PC-9 (cell line): Measurements from ENCODE around the gene PIN4. TPM values are rescaled to one million over a fixed set of nuclear protein-coding genes. Genes with fewer than 3 reads are reported as not detected.

Source experiments
- Bru-seq: library from RNA; stranded (reverse); fragments of 400-500 nt; gene quantifications from one replicate; lab custom pipeline; 2021; lab: Mats Ljungman, UMichigan
- BruChase-seq, 2 experiments: library from RNA; stranded (reverse); fragments of 400-500 nt; gene quantifications; one replicate each; lab custom pipeline; 2021; lab: Mats Ljungman, UMichigan
- BruUV-seq: library from RNA; stranded (reverse); fragments of 400-500 nt; replicated peaks from 2 replicates; lab custom pipeline; 2021; lab: Mats Ljungman, UMichigan
- CTCF ChIA-PET: fragments of 300-600 bp; sonication (Branson Sonifier 250); formaldehyde crosslinking; loops from one replicate; lab custom pipeline; 2022; ENCODE audit warnings: antibody characterized with exemption; lab: Charles Lee
- POLR2A ChIA-PET: fragments of 300-600 bp; sonication (Branson Sonifier 250); formaldehyde crosslinking; loops from one replicate; lab custom pipeline; 2022; ENCODE audit warnings: antibody characterized with exemption; ENCODE audit not compliant: unreplicated experiment; lab: Charles Lee
- DNase-seq, 2 experiments: peaks; one replicate each; pipeline versions ENCODE4 v3.0.0 to v3.0.0-alpha.2; 2015 to 2022; ENCODE audit warnings: mixed read lengths in 1 of 2
- H2AFZ ChIP-seq: fragments of 200-600 bp; sonication (generic); 2 replicates; pipeline ENCODE4 v1.8.1; 2017; ENCODE audit warnings: antibody characterized with exemption
- H3F3A ChIP-seq: fragments of 200-600 bp; sonication (generic); 2 replicates; pipeline ENCODE4 v1.8.1; 2017; ENCODE audit warnings: antibody characterized with exemption, mild to moderate bottlenecking, low read depth; ENCODE audit not compliant: insufficient read depth
- H3K27ac ChIP-seq: fragments of 200-600 bp; sonication (generic); 2 replicates; pipeline ENCODE4 v1.6.1; 2016; ENCODE audit warnings: mixed run types
- H3K27me3 ChIP-seq: fragments of 200-600 bp; sonication (generic); 2 replicates; pipeline ENCODE4 v1.6.1; 2016; ENCODE audit warnings: low read depth, mixed run types; ENCODE audit not compliant: insufficient read depth
- H3K36me3 ChIP-seq: fragments of 200-600 bp; sonication (generic); 2 replicates; pipeline ENCODE4 v1.6.1; 2016; ENCODE audit warnings: low read depth, mixed run types
- H3K4me1 ChIP-seq: fragments of 200-600 bp; sonication (generic); replicated peaks from 2 replicates; pipeline ENCODE4 v1.6.1; 2016; ENCODE audit warnings: mixed run types; ENCODE audit not compliant: insufficient read depth
- H3K4me2 ChIP-seq: fragments of 200-600 bp; sonication (generic); 2 replicates; pipeline ENCODE4 v1.6.1; 2017; ENCODE audit warnings: mixed run types
- H3K4me3 ChIP-seq: fragments of 200-600 bp; sonication (generic); 2 replicates; pipeline ENCODE4 v1.6.1; 2016; ENCODE audit warnings: mixed run types
- H3K79me2 ChIP-seq: fragments of 200-600 bp; sonication (generic); 2 replicates; pipeline ENCODE4 v1.6.1; 2017; ENCODE audit warnings: low read depth, mixed run types
- H3K9me2 ChIP-seq: fragments of 200-600 bp; sonication (generic); 2 replicates; pipeline ENCODE4 v1.8.1; 2017; ENCODE audit warnings: mild to moderate bottlenecking; ENCODE audit not compliant: insufficient read depth
- H3K9me3 ChIP-seq: fragments of 200-600 bp; sonication (generic); 2 replicates; pipeline ENCODE4 v1.8.1; 2016; ENCODE audit warnings: low read depth; ENCODE audit not compliant: insufficient read depth
- H4K20me1 ChIP-seq: fragments of 200-600 bp; sonication (generic); 2 replicates; pipeline ENCODE4 v1.8.1; 2017; ENCODE audit not compliant: insufficient read depth
- CTCF ChIP-seq: fragments of 200-600 bp; sonication (generic); conservative IDR thresholded peaks from 2 replicates; pipeline ENCODE4 v1.6.1; 2017; ENCODE audit warnings: mixed run types, antibody characterized with exemption, mild to moderate bottlenecking, moderate library complexity
- EZH2 ChIP-seq: fragments of 200-600 bp; sonication (generic); IDR thresholded peaks from 2 replicates; pipeline ENCODE4 v1.8.0; 2017; ENCODE audit warnings: antibody characterized with exemption, low read depth
- intact Hi-C: fragments of 100-400 bp; cut with micrococcal nuclease; formaldehyde crosslinking; loops from one replicate; pipeline ENCODE4 v1.10.0; 2022; ENCODE audit not compliant: unreplicated experiment
- long read RNA-seq: library from polyadenylated mRNA; stranded (forward); transcript quantifications from one replicate; pipeline ENCODE4 v2.0.0, GENCODE V29; 2022
- total RNA-seq: library from RNA; stranded (reverse); gene quantifications from 2 replicates; pipeline ENCODE4 v1.2.3, GENCODE V29; 2021

Gene PIN4
- total RNA-seq (5.8 and 9.7 TPM in 2 replicates), Bru-seq, nascent RNA (percentile 54 among the genes with signal in this experiment), BruChase-seq, experiment 1, labeled RNA remaining after a 2-hour chase (percentile 48 among the genes with signal in this experiment), BruChase-seq, experiment 2, labeled RNA remaining after a 6-hour chase (percentile 38 among the genes with signal in this experiment)
- long read RNA-seq, transcript PIN4-203 (4 exons, 1,321 nt), result major isoform, 91 of 151 reads
- long read RNA-seq, partial matches to known transcripts, result 3 of 151 reads
- long read RNA-seq, other reads (novel, unspliced or antisense), result 55 of 151 reads

DNA sequence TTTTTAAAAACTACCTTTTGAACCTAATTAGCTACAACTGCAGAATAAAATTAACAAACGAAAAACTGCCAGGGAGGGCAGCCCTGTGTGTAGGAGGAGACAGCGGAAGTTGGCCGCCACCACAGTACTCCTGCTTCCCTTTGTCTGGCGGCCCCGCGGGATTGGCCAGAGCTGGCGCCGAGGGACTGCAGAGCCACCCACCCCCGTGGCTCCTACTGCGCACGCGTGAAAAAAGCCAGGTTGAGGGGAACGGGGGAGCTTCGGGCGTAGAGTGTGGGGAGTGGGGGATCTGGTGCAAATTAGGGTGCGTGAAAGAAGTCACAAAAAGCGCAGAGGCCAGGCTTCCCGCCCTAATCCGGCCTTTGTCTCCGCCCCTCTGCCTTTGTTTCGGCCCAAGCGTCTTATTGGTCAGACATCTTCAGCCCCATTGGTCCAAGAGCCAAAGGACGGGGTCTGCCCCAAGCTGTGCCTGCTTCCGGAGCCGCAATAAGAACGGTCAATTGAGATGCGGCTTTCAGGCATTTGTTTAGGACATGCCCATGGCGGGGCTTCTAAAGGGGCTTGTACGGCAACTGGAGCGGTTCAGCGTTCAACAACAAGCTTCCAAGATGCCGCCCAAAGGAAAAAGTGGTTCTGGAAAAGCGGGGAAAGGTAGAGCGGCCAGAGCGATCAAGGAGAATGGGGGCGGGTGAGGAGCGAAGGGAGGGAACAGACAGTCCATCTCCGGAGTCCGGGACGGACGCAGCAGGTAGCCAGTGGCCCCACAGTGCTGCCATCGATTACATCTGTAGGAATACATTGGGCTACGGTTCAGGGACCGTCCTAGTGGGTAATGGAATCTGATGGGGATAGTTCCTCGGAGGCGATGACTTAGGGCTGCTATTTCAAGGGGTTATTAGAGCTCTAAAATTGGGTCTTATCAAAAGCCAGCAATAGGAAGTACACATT lies at the start of gene PIN4:
TSS of gene PIN4 (plus strand) at position 580 of the 948 bp plus-strand sequence. CDS start at position 609, 29 bp downstream.
- no peaks in the 10 kb centered on the region for H3F3A ChIP-seq
- no peaks in the 10 kb centered on the region for H3K9me2 ChIP-seq
- H3K4me3 ChIP-seq, result peak within 1 kb of the TSS; percentile 82
- H3K9me3 ChIP-seq, result no peaks in the 10 kb centered on the region
- ChIA-PET CTCF (interaction anchor here (0.5 kb wide), 2 partner anchors 392 to 778 kb away, joined by 3 to 4 read pairs; no protein-coding TSS in a partner anchor), POLR2A (no interaction called here)
- peak within 1 kb of the TSS; percentile 85 for H2AFZ ChIP-seq
- no TSS peak for BruUV-seq
- no peaks in the 10 kb centered on the region for H3K27me3 ChIP-seq
- peak; percentile 90 to 94 for DNase-seq
- H3K79me2 ChIP-seq, result peaks cover 17% of the 10 kb centered on the region
- H3K4me2 ChIP-seq, result peak within 1 kb of the TSS; percentile 81
- intact Hi-C loops, result no loop called here
- peak within 1 kb of the TSS; percentile 40 for H3K27ac ChIP-seq
- H3K36me3 ChIP-seq, result no peaks in the 10 kb centered on the region
- H3K4me1 ChIP-seq, result 0 out of 2 replicates have a peak, but pooled peaks cover 9% of the 10 kb centered on the region
- no peaks in the 10 kb centered on the region for H4K20me1 ChIP-seq
- no peak for TF ChIP-seq EZH2
- TF ChIP-seq CTCF, result no peak

GRCh38 chrX:72132456-72132855 lies 49.1 kb upstream of the PIN4 start:
- Histone ChIP-seq H3K27me3 (peaks cover 60% of the 10 kb centered on the region), H3K4me3 (no peak overlapping the region), H3F3A (no peaks in the 10 kb centered on the region), H3K27ac (no peak overlapping the region), H3K36me3 (no peaks in the 10 kb centered on the region), H3K9me3 (no peaks in the 10 kb centered on the region), H2AFZ (no peak overlapping the region), H3K9me2 (no peaks in the 10 kb centered on the region), H4K20me1 (no peaks in the 10 kb centered on the region), H3K4me1 (no peaks in the 10 kb centered on the region), H3K4me2 (no peak overlapping the region), H3K79me2 (no peaks in the 10 kb centered on the region)
- CTCF ChIA-PET, result no interaction called here
- POLR2A ChIA-PET, result no interaction called here
- BruUV-seq, result no TSS peak
- no peak for DNase-seq
- TF ChIP-seq EZH2 (no peak), CTCF (no peak)
- intact Hi-C loops, result no loop called here

GRCh38 chrX:72133851-72134546 lies 47.6 kb upstream of the PIN4 start:
- H3K4me2 ChIP-seq, result no peak overlapping the region
- H4K20me1 ChIP-seq, result no peaks in the 10 kb centered on the region
- intact Hi-C loops, result no loop called here
- ChIA-PET POLR2A (no interaction called here), CTCF (no interaction called here)
- H3K4me3 ChIP-seq, result no peak overlapping the region
- no peak overlapping the region for H2AFZ ChIP-seq
- H3K27me3 ChIP-seq, result peaks cover 71% of the 10 kb centered on the region
- DNase-seq, result no peak
- H3K4me1 ChIP-seq, result no peaks in the 10 kb centered on the region
- BruUV-seq, result no TSS peak
- no peak for TF ChIP-seq CTCF
- no peak for TF ChIP-seq EZH2
- H3K9me3 ChIP-seq, result no peaks in the 10 kb centered on the region
- H3K9me2 ChIP-seq, result no peaks in the 10 kb centered on the region
- H3K79me2 ChIP-seq, result no peaks in the 10 kb centered on the region
- no peak overlapping the region for H3K27ac ChIP-seq
- no peaks in the 10 kb centered on the region for H3K36me3 ChIP-seq
- no peaks in the 10 kb centered on the region for H3F3A ChIP-seq
